GM11168 (cell line): ENCODE measurements around the gene IDS.
"Not testable (repeated sequence)": the region's sequence is repeated elsewhere in the genome, so short reads cannot be mapped to it uniquely, and the experiment has no call there.

Experiments used
- in situ Hi-C: fragments of 300-500 bp; cut with MboI; formaldehyde crosslinking; loops from one replicate; pipeline ENCODE4 v1.12.0; 2022; ENCODE audit warnings: low sequenced_read_pairs; ENCODE audit not compliant: unreplicated experiment

Gene IDS

GRCh38 chrX:149531599-149531998, 26.5 kb upstream of the IDS start:
- in situ Hi-C loops = loop anchor here (10.0 kb wide), 1 partner anchor 413 kb away; no protein-coding TSS in a partner anchor

GRCh38 chrX:149528381-149528780, 23.3 kb upstream of the IDS start:
- in situ Hi-C loops = no loop called here

GRCh38 chrX:149527705-149528104, 22.6 kb upstream of the IDS start:
- in situ Hi-C loops = no loop called here

GRCh38 chrX:149526318-149527033, 21.4 kb upstream of the IDS start:
- in situ Hi-C loops = not testable (repeated sequence)

- in situ Hi-C loops = not testable (repeated sequence)
Observed at GRCh38 chrX:149525903-149526302, 20.8 kb upstream of the IDS start.

GRCh38 chrX:149525389-149525788, 20.3 kb upstream of the IDS start:
- in situ Hi-C loops = not testable (repeated sequence)

GRCh38 chrX:149522916-149523315, 17.8 kb upstream of the IDS start:
- in situ Hi-C loops = loop anchor here (25.0 kb wide), 1 partner anchor 114 kb away; the partner anchor contains the start of gene TMEM185A

GRCh38 chrX:149521438-149521837, 16.3 kb upstream of the IDS start:
- in situ Hi-C loops = loop anchor here (25.0 kb wide), 1 partner anchor 116 kb away; the partner anchor contains the start of gene TMEM185A

- in situ Hi-C loops = loop anchor here (25.0 kb wide), 1 partner anchor 117 kb away; the partner anchor contains the start of gene TMEM185A
Observed at GRCh38 chrX:149520636-149521277, 15.7 kb upstream of the IDS start.

- in situ Hi-C loops = loop anchor here (25.0 kb wide), 1 partner anchor 119 kb away; the partner anchor contains the start of gene TMEM185A
Observed at GRCh38 chrX:149518236-149518635, 13.1 kb upstream of the IDS start.

- in situ Hi-C loops = loop anchor here (25.0 kb wide), 1 partner anchor 120 kb away; the partner anchor contains the start of gene TMEM185A
Observed at GRCh38 chrX:149517308-149517707, 12.2 kb upstream of the IDS start.

GRCh38 chrX:149516604-149517003, 11.5 kb upstream of the IDS start:
- in situ Hi-C loops = loop anchor here (25.0 kb wide), 1 partner anchor 121 kb away; the partner anchor contains the start of gene TMEM185A

GRCh38 chrX:149515954-149516602, 11.0 kb upstream of the IDS start:
- in situ Hi-C loops = loop anchor here (25.0 kb wide), 1 partner anchor 121 kb away; the partner anchor contains the start of gene TMEM185A

GRCh38 chrX:149513825-149514428, 8.8 kb upstream of the IDS start:
- in situ Hi-C loops = loop anchor here (25.0 kb wide), 1 partner anchor 123 kb away; the partner anchor contains the start of gene TMEM185A

- in situ Hi-C loops = loop anchor here (25.0 kb wide), 1 partner anchor 125 kb away; the partner anchor contains the start of gene TMEM185A
Observed at GRCh38 chrX:149512225-149512885, 7.2 kb upstream of the IDS start.

GRCh38 chrX:149511081-149511480, 6.0 kb upstream of the IDS start:
- in situ Hi-C loops = loop anchor here (25.0 kb wide), 1 partner anchor 126 kb away; the partner anchor contains the start of gene TMEM185A

- in situ Hi-C loops = loop anchor here (25.0 kb wide), 1 partner anchor 127 kb away; the partner anchor contains the start of gene TMEM185A
Observed at GRCh38 chrX:149510386-149510785, 5.3 kb upstream of the IDS start.

GRCh38 chrX:149508467-149508866, 3.4 kb upstream of the IDS start:
- in situ Hi-C loops = loop anchor here (25.0 kb wide), 1 partner anchor 129 kb away; the partner anchor contains the start of gene TMEM185A

GRCh38 chrX:149506349-149506748, 1.2 kb upstream of the IDS start:
- in situ Hi-C loops = loop anchor here (25.0 kb wide), 1 partner anchor 131 kb away; the partner anchor contains the start of gene TMEM185A
